Natural killer cell (primary cell): ENCODE results near the gene CCR7. TPM values are rescaled to one million over a fixed set of nuclear protein-coding genes. Genes with fewer than 3 reads are reported as not detected.

Experiments used
- ATAC-seq, 3 donors: fragments of 150-1000 bp in 2 of 3; fragments of 200-7000 bp in 1 of 3; cut with Tn5 transposase; 1 replicate in 1 of 3; 2 replicates in 2 of 3; pipeline ENCODE4 v1.10.0; 2021; ENCODE audit warnings: mild to moderate bottlenecking in 2 of 3, moderate library complexity in 2 of 3
- DNase-seq, 2 donors: peaks; one replicate each; pipeline versions ENCODE4 v3.0.0 to v3.0.0-alpha.2; 2013 to 2021; ENCODE audit warnings: mixed read lengths in 1 of 2
- H3K27ac ChIP-seq: one replicate; pipeline ENCODE4 v1.5.1; 2013; ENCODE audit warnings: mild to moderate bottlenecking, low read length
- H3K27me3 ChIP-seq: one replicate; pipeline ENCODE4 v1.6.1; 2013; ENCODE audit warnings: low read length; ENCODE audit not compliant: control insufficient read depth, insufficient read depth
- H3K36me3 ChIP-seq: one replicate; pipeline ENCODE4 v1.6.1; 2013; ENCODE audit warnings: low read length; ENCODE audit not compliant: control insufficient read depth, insufficient read depth
- H3K4me1 ChIP-seq: one replicate; pipeline ENCODE4 v1.6.1; 2013; ENCODE audit warnings: low read length; ENCODE audit not compliant: control insufficient read depth, insufficient read depth
- H3K4me3 ChIP-seq: one replicate; pipeline ENCODE4 v1.5.1; 2013; ENCODE audit warnings: low read length
- H3K9me3 ChIP-seq: one replicate; pipeline ENCODE4 v1.6.1; 2013; ENCODE audit warnings: low read length; ENCODE audit not compliant: control insufficient read depth, insufficient read depth
- H3K27ac Mint-ChIP-seq, 2 donors: one replicate each; pipeline ENCODE4 v1.8.0; 2022; ENCODE audit warnings: mild to moderate bottlenecking in 2 of 2, mixed read lengths in 2 of 2, moderate library complexity in 1 of 2
- H3K27me3 Mint-ChIP-seq, 2 donors: one replicate each; pipeline ENCODE4 v1.8.0; 2022; ENCODE audit warnings: low read depth in 2 of 2, mixed read lengths in 2 of 2
- H3K36me3 Mint-ChIP-seq: one replicate; pipeline ENCODE4 v1.8.0; 2022; ENCODE audit warnings: mixed read lengths
- H3K4me1 Mint-ChIP-seq, 2 donors: one replicate each; pipeline ENCODE4 v1.8.0; 2022; ENCODE audit warnings: mixed read lengths in 2 of 2
- H3K4me3 Mint-ChIP-seq: one replicate; pipeline ENCODE4 v1.8.0; 2022; ENCODE audit warnings: mild to moderate bottlenecking, moderate library complexity, mixed read lengths
- H3K9me3 Mint-ChIP-seq, 2 donors: one replicate each; pipeline ENCODE4 v1.8.0; 2022; ENCODE audit warnings: mixed read lengths in 2 of 2
- WGBS: methylation state at CpG from one replicate; pipeline ENCODE4 v1.1.7; 2013; ENCODE audit warnings: missing lambda C conversion rate; ENCODE audit not compliant: insufficient coverage; 5-methylcytosine and 5-hydroxymethylcytosine counted together
- intact Hi-C: fragments of 100-400 bp; cut with micrococcal nuclease; formaldehyde crosslinking; loops from one replicate; pipeline ENCODE4 v1.14.2; 2022
- total RNA-seq, 4 donors: library from RNA; stranded (reverse); fragments of 120-200 nt in 1 of 4; gene quantifications; one replicate each; pipeline versions ENCODE4 v1.2.3 to v1.2.4, GENCODE V29; 2013 to 2022
- TF ChIP-seq, protein P1 (sequence below): fragments of 200-600 bp; IDR thresholded peaks from one replicate; pipeline ENCODE4 v1.8.0; 2022; ENCODE audit warnings: antibody characterized with exemption

Gene CCR7
- total RNA-seq, 3 donors from 2014 or later (not counting 1 experiment from before 2014, with no cell fraction given) = 3.2 to 8.0 (median 6.6) TPM

DNA sequence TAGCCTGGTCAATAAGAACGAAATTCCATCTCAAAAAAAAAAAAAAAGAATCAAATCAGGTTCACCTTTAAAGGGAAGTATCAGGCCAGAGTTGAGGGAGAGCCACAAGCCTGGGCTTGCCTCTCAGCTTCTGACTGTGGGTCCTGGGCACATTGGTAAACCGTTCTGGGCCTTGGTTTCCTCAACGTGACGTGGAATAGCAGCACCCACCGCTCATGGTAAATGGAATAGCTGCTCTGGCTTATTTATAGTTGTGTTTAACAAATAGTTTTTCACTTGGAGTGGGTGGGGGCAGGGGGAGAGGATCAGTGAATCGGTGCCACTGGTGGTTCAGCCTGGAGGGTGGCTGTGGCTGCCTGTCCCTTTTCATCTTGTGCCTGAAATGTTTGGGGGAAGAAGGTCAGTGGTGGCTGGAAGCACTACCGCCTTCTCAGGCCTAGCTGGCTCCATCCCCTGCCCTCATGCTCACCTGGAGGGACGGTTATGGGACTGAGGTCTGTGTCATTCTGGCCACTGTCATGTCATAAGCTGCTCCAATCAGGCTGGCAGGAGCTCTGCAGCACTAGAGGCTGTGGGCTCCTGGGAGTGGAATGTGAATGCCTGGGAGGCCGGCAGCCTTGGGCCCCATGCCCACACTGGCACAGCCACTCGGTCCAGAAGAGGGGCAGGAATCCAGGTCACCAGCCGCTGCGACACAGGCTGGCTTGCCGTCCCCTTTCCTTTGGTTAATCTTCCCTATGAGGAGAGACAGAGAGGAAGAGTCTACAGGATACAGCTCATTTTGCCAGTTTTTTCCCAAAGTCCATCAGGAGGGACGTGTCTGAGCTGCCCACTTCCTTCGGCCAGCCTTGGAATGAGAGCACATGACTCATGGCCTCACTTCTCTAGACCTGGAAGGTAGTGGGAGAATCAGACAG lies 27.0 kb downstream of the CCR7 start:
- Mint-ChIP-seq H3K4me3 (no peak overlapping the region), H3K4me1 (peaks cover 45 to 57% of the 10 kb centered on the region in 2 donors), H3K27ac (peak overlapping the region in 1 of 2 donors; percentile 6), H3K9me3 (no peaks in the 10 kb centered on the region), H3K27me3 (peaks cover 11 to 20% of the 10 kb centered on the region in 2 donors), H3K36me3 (no peaks in the 10 kb centered on the region)
- intact Hi-C loops = no loop called here
- peak overlapping the region; percentile 19 for H3K27ac ChIP-seq
- WGBS = 84% methylated on average over 15 of the region's 15 CpGs
- H3K36me3 ChIP-seq = no peaks in the 10 kb centered on the region
- no peak overlapping the region for H3K4me3 ChIP-seq
- peaks cover 3% of the 10 kb centered on the region for H3K27me3 ChIP-seq
- peaks cover 98% of the 10 kb centered on the region for H3K4me1 ChIP-seq
- ATAC-seq (no peak), DNase-seq (no peak)
- TF ChIP-seq, protein P1, sequence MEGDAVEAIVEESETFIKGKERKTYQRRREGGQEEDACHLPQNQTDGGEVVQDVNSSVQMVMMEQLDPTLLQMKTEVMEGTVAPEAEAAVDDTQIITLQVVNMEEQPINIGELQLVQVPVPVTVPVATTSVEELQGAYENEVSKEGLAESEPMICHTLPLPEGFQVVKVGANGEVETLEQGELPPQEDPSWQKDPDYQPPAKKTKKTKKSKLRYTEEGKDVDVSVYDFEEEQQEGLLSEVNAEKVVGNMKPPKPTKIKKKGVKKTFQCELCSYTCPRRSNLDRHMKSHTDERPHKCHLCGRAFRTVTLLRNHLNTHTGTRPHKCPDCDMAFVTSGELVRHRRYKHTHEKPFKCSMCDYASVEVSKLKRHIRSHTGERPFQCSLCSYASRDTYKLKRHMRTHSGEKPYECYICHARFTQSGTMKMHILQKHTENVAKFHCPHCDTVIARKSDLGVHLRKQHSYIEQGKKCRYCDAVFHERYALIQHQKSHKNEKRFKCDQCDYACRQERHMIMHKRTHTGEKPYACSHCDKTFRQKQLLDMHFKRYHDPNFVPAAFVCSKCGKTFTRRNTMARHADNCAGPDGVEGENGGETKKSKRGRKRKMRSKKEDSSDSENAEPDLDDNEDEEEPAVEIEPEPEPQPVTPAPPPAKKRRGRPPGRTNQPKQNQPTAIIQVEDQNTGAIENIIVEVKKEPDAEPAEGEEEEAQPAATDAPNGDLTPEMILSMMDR = no peak
- no peaks in the 10 kb centered on the region for H3K9me3 ChIP-seq

DNA sequence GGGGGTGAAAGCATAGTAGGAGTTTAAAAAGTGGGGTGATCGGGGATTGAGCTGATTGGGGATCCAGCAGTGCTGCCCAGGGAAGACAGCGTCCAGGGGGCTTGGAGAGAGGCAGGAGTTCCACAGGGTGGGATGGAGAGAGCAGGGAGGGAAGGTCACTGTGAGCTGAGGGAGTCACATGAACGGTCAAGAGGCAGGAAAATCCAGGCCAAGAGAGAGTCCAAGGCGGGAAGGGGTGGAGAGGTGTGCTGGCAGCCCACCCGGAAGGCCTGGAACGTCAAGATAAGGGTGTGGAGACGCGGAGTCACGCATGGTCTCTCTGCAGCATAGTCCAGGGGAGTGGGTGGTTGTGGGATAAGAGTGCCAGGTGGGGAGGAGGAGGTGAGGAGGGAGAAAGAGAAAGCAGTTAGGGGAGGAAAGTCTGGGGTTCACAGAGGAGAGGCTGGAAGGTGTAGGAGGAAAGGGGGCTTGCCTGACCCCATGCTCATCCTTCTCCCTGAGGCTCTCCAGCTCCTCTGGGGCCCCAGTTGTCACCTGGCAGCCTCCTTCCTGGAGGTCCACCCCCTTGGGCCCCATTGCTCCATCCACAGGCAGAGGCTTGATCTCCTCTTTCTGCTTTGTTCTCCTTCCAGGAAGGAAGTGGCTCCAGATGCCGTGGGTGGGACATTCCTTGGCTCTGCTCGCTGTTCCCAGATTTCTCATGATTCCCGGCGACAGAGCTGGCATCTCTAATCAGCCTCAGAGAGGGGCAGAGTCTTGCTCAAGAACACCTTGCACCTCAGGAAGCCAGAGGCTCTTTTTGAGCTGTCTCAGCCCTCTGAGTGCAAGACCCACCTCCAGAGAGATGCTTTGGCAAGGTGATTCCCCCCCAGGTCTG lies 28.7 kb downstream of the CCR7 start:
- intact Hi-C loops = no loop called here
- ATAC-seq (no peak), DNase-seq (peak in 1 of 2 donors; percentile 28)
- Mint-ChIP-seq H3K9me3 (no peaks in the 10 kb centered on the region), H3K27me3 (peaks cover 11 to 18% of the 10 kb centered on the region in 2 donors), H3K4me1 (peaks cover 44 to 61% of the 10 kb centered on the region in 2 donors), H3K27ac (peak overlapping the region in 1 of 2 donors; percentile 5), H3K36me3 (no peaks in the 10 kb centered on the region), H3K4me3 (no peak overlapping the region)
- no peaks in the 10 kb centered on the region for H3K9me3 ChIP-seq
- 80% methylated on average over 13 of the region's 13 CpGs for WGBS
- H3K4me3 ChIP-seq = no peak overlapping the region
- no peaks in the 10 kb centered on the region for H3K36me3 ChIP-seq
- H3K27me3 ChIP-seq = no peaks in the 10 kb centered on the region
- TF ChIP-seq, protein P1 = no peak
- H3K27ac ChIP-seq = no peak overlapping the region
- peaks cover 90% of the 10 kb centered on the region for H3K4me1 ChIP-seq

- Histone ChIP-seq H3K36me3 (no peaks in the 10 kb centered on the region), H3K4me3 (no peak overlapping the region), H3K9me3 (no peaks in the 10 kb centered on the region), H3K27me3 (no peaks in the 10 kb centered on the region), H3K27ac (no peak overlapping the region), H3K4me1 (peaks cover 90% of the 10 kb centered on the region)
- H3K9me3 Mint-ChIP-seq = no peaks in the 10 kb centered on the region
- TF ChIP-seq, protein P1 = no peak
- peaks cover 11 to 20% of the 10 kb centered on the region in 2 donors for H3K27me3 Mint-ChIP-seq
- intact Hi-C loops = no loop called here
- no peaks in the 10 kb centered on the region for H3K36me3 Mint-ChIP-seq
- H3K4me1 Mint-ChIP-seq = peaks cover 42 to 59% of the 10 kb centered on the region in 2 donors
- no peak for DNase-seq
- no peak overlapping the region for H3K4me3 Mint-ChIP-seq
- peak overlapping the region in 1 of 2 donors; percentile 5 for H3K27ac Mint-ChIP-seq
- 91% methylated on average over 3 of the region's 3 CpGs for WGBS
- ATAC-seq = no peak
These were observed 29.4 kb downstream of the CCR7 start for GRCh38 chr17:40535924-40536294.
